Naive thymus-derived CD8-positive, alpha-beta T cell (primary cell): ENCODE measurements around the gene CACNA1G. TPM values are rescaled to one million over a fixed set of nuclear protein-coding genes. Genes with fewer than 3 reads are reported as not detected.
A peak's percentile ranks its signal among the peaks of the same experiment; 100 is the strongest.

Experiments
- ATAC-seq, 2 donors: fragments of 150-1000 bp; cut with Tn5 transposase in 1 of 2; sonication (Bioruptor Pico), chemical (Tn5 transposase) in 1 of 2; 1 replicate in 1 of 2; 2 replicates in 1 of 2; pipeline ENCODE4 v1.10.0; 2021; ENCODE audit warnings: mild to moderate bottlenecking in 2 of 2, moderate library complexity in 2 of 2
- POLR2A ChIA-PET: fragments of 350-600 bp; sonication (Branson Sonifier 250); formaldehyde crosslinking; loops from one replicate; lab custom pipeline; 2021; ENCODE audit warnings: antibody characterized with exemption; lab: Charles Lee
- DNase-seq, 10 donors: peaks; one replicate each; pipeline versions ENCODE4 v3.0.0 to v3.0.0-alpha.2; 2020 to 2022
- H3K27ac Mint-ChIP-seq, 10 donors: one replicate each; pipeline ENCODE4 v1.8.0; 2020 to 2022; ENCODE audit warnings: mild to moderate bottlenecking in 10 of 10, mixed read lengths in 10 of 10, moderate library complexity in 4 of 10, inconsistent platforms in 1 of 10
- H3K27me3 Mint-ChIP-seq, 5 donors: one replicate each; pipeline ENCODE4 v1.8.0; 2021 to 2022; ENCODE audit warnings: mixed read lengths in 5 of 5
- H3K36me3 Mint-ChIP-seq, 3 donors: one replicate each; pipeline ENCODE4 v1.8.0; 2020 to 2022; ENCODE audit warnings: mixed read lengths in 3 of 3, mild to moderate bottlenecking in 2 of 3, inconsistent platforms in 1 of 3
- H3K4me1 Mint-ChIP-seq, 4 donors: one replicate each; pipeline ENCODE4 v1.8.0; 2021 to 2022; ENCODE audit warnings: mixed read lengths in 4 of 4
- H3K4me3 Mint-ChIP-seq, 10 donors: one replicate each; pipeline ENCODE4 v1.8.0; 2020 to 2022; ENCODE audit warnings: mild to moderate bottlenecking in 10 of 10, mixed read lengths in 10 of 10, moderate library complexity in 6 of 10, inconsistent platforms in 1 of 10
- H3K9me3 Mint-ChIP-seq, 9 donors: one replicate each; pipeline ENCODE4 v1.8.0; 2020 to 2022; ENCODE audit warnings: mixed read lengths in 9 of 9, mild to moderate bottlenecking in 3 of 9, inconsistent platforms in 1 of 9, moderate library complexity in 1 of 9
- polyA plus RNA-seq, 3 donors: library from polyadenylated mRNA; unstranded; fragments of 300-500 nt; fragmentation: Illumina TruSeq; gene quantifications; one replicate each; pipeline ENCODE4 v1.2.3, GENCODE V29; 2021
- total RNA-seq, 8 experiments: library from RNA in 2 of 8; stranded (reverse) in 2 of 8; gene quantifications; one replicate each; pipeline ENCODE4 v1.2.3 and lab custom pipeline; 2021 to 2026

CACNA1G gene
- total and polyA plus RNA-seq, 5 experiments from 2014 or later: 0.05 TPM; not detected in 4

- peaks cover 14 to 56% (median 31%) of the 10 kb centered on the region in 4 donors for H3K4me1 Mint-ChIP-seq
- H3K27ac Mint-ChIP-seq: no peak overlapping the region
- peak overlapping the region in 2 of 10 donors; percentile 37 to 55 for H3K4me3 Mint-ChIP-seq
- ATAC-seq: peak in 1 of 2 donors; percentile 22
- peaks cover 25 to 87% (median 62%) of the 10 kb centered on the region in 5 donors for H3K27me3 Mint-ChIP-seq
- no peaks in the 10 kb centered on the region for H3K36me3 Mint-ChIP-seq
- POLR2A ChIA-PET: interaction anchor here (0.7 kb wide), 1 partner anchor 14 kb away, joined by 3 read pairs; no protein-coding TSS in a partner anchor
- H3K9me3 Mint-ChIP-seq: no peaks in the 10 kb centered on the region
- DNase-seq: peak in 1 of 10 donors; percentile 21
Observed at GRCh38 chr17:50563092-50563511, 2.6 kb downstream of the CACNA1G start.

- ATAC-seq (no peak), DNase-seq (peak in 1 of 10 donors; percentile 34)
- Mint-ChIP-seq H3K9me3 (no peaks in the 10 kb centered on the region), H3K27me3 (peaks cover 22 to 73% (median 55%) of the 10 kb centered on the region in 5 donors), H3K27ac (peak overlapping the region in 4 of 10 donors; percentile 18 to 76 (median 46)), H3K36me3 (no peaks in the 10 kb centered on the region), H3K4me3 (peak overlapping the region in 4 of 10 donors; percentile 10 to 63 (median 26)), H3K4me1 (peaks cover 10 to 38% (median 17%) of the 10 kb centered on the region in 4 donors)
- POLR2A ChIA-PET: no interaction called here
Observed at GRCh38 chr17:50564916-50565315, 4.4 kb downstream of the CACNA1G start.

DNA sequence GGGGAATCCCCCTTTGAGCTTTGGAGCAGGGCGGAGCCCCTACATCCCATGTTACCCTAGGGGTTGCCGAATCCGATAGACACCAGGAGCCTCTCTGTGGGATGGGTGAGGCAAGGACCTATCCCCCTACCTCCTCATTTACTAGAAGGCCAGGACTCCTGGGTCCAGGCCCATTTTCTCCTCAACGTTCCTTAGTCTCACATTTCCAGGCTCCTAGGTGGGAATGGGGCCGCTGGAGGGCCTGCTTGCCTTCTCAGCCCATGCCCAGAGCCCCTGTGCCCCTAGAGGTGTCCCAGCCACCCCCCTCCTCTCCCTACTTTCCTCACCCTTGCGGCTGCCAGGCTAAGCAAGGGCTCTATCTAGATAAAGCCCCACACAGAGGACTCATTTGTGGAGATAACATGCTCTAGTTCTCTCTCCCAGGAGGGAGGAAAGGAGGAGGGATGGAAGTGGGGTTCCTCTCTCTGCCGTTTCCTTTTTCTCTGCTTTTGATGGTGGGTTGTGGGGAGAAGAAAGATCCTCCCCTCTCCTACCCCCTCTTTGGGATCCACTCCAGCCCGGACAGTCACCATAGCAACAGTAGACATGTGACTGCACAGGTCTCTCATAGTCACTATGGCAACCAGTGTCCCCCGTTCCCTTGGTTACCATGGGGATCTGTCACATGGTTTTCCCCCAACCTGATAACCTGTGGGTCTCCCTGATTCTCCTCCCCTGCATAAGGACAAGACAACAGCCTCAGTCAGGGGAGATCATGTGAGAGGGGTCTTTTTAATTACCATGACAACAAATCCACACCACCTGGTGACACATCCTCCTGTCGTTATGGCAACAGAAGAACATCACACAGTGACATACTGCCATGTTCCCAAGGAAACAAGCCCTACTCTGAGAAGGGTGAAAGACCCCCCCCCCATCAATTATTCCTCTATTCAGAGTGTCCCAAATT, 5.2 kb downstream of the CACNA1G start:
- peak in 4 of 10 donors; percentile 30 to 48 (median 32) for DNase-seq
- Mint-ChIP-seq H3K27ac (peak overlapping the region in 7 of 10 donors; percentile 56 to 82 (median 75)), H3K36me3 (no peaks in the 10 kb centered on the region), H3K4me3 (peak overlapping the region in 4 of 10 donors; percentile 4 to 63 (median 34)), H3K27me3 (peaks cover 22 to 70% (median 56%) of the 10 kb centered on the region in 5 donors), H3K4me1 (peaks cover 9 to 33% (median 14%) of the 10 kb centered on the region in 4 donors), H3K9me3 (no peaks in the 10 kb centered on the region)
- peak; percentile 35 to 52 for ATAC-seq
- POLR2A ChIA-PET: no interaction called here

DNA sequence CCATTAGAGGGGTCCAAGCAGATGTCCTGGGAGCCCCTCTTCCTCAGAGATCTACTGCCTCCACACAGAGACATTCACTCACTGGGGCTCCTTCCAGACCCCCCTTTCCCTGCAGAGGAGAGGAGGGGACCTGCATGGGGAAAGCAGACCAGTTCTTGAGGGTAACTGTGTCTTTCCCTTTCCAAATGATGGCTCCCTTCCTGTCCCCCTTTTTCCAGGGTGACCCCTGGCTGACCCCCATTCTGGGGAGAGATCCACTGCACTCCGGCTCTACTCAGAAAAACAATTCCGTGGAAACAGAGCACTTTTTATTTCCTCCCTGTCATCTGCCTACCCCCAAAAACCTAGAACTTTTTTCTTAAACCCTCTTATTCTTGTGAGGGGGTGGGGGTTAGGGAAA, 6.4 kb downstream of the CACNA1G start:
- POLR2A ChIA-PET: no interaction called here
- peak overlapping the region in 2 of 10 donors; percentile 60 to 76 for H3K27ac Mint-ChIP-seq
- no peaks in the 10 kb centered on the region for H3K36me3 Mint-ChIP-seq
- no peak for DNase-seq
- H3K27me3 Mint-ChIP-seq: peaks cover 25 to 81% (median 63%) of the 10 kb centered on the region in 5 donors
- no peaks in the 10 kb centered on the region for H3K9me3 Mint-ChIP-seq
- peaks cover 12 to 32% (median 14%) of the 10 kb centered on the region in 4 donors for H3K4me1 Mint-ChIP-seq
- ATAC-seq: no peak
- H3K4me3 Mint-ChIP-seq: no peak overlapping the region

- Mint-ChIP-seq H3K9me3 (no peaks in the 10 kb centered on the region), H3K27me3 (peaks cover 21 to 72% (median 57%) of the 10 kb centered on the region in 5 donors), H3K36me3 (no peaks in the 10 kb centered on the region), H3K27ac (no peak overlapping the region), H3K4me3 (no peak overlapping the region), H3K4me1 (peaks cover 4 to 23% (median 7%) of the 10 kb centered on the region in 4 donors)
- ATAC-seq (no peak), DNase-seq (no peak)
- POLR2A ChIA-PET: no interaction called here
Observed at GRCh38 chr17:50568659-50569058, 8.1 kb downstream of the CACNA1G start.

GRCh38 chr17:50569592-50569991, 9.1 kb downstream of the CACNA1G start:
- Mint-ChIP-seq H3K36me3 (no peaks in the 10 kb centered on the region), H3K27me3 (peaks cover 18 to 63% (median 48%) of the 10 kb centered on the region in 5 donors), H3K4me3 (no peak overlapping the region), H3K4me1 (peaks cover 4 to 17% (median 7%) of the 10 kb centered on the region in 4 donors), H3K9me3 (no peaks in the 10 kb centered on the region), H3K27ac (no peak overlapping the region)
- POLR2A ChIA-PET: interaction anchor here (0.7 kb wide), 1 partner anchor 1504 kb away, joined by 3 read pairs; no protein-coding TSS in a partner anchor
- no peak for DNase-seq
- no peak for ATAC-seq

GRCh38 chr17:50570032-50570431, 9.5 kb downstream of the CACNA1G start:
- H3K4me1 Mint-ChIP-seq: peaks cover 4 to 12% (median 6%) of the 10 kb centered on the region in 4 donors
- DNase-seq (no peak), ATAC-seq (no peak)
- no peak overlapping the region for H3K27ac Mint-ChIP-seq
- no peaks in the 10 kb centered on the region for H3K9me3 Mint-ChIP-seq
- H3K4me3 Mint-ChIP-seq: no peak overlapping the region
- POLR2A ChIA-PET: interaction anchor here (0.7 kb wide), 1 partner anchor 1505 kb away, joined by 3 read pairs; no protein-coding TSS in a partner anchor
- H3K36me3 Mint-ChIP-seq: no peaks in the 10 kb centered on the region
- peaks cover 16 to 59% (median 44%) of the 10 kb centered on the region in 5 donors for H3K27me3 Mint-ChIP-seq

- POLR2A ChIA-PET: interaction anchor here (0.6 to 0.7 kb wide), 2 partner anchors 14 to 1505 kb away, joined by 3 read pairs; no protein-coding TSS in a partner anchor
- no peaks in the 10 kb centered on the region for H3K36me3 Mint-ChIP-seq
- DNase-seq: no peak
- no peaks in the 10 kb centered on the region for H3K9me3 Mint-ChIP-seq
- peaks cover 15 to 54% (median 40%) of the 10 kb centered on the region in 5 donors for H3K27me3 Mint-ChIP-seq
- no peak overlapping the region for H3K4me3 Mint-ChIP-seq
- peaks cover 4 to 7% (median 5%) of the 10 kb centered on the region in 4 donors for H3K4me1 Mint-ChIP-seq
- no peak for ATAC-seq
- H3K27ac Mint-ChIP-seq: no peak overlapping the region
Observed at GRCh38 chr17:50570528-50570927, 10.0 kb downstream of the CACNA1G start.

GRCh38 chr17:50571681-50572080, 11.2 kb downstream of the CACNA1G start:
- ATAC-seq: no peak

GRCh38 chr17:50572541-50572940, 12.0 kb downstream of the CACNA1G start:
- no peak for ATAC-seq
- no peaks in the 10 kb centered on the region for H3K9me3 Mint-ChIP-seq
- no peak for DNase-seq
- POLR2A ChIA-PET: interaction anchor here (1.2 kb wide), 1 partner anchor 11 kb away, joined by 3 read pairs; no protein-coding TSS in a partner anchor
- H3K4me1 Mint-ChIP-seq: peaks cover 0 to 4% (median 0%) of the 10 kb centered on the region in 4 donors
- peaks cover 7 to 39% (median 24%) of the 10 kb centered on the region in 5 donors for H3K27me3 Mint-ChIP-seq
- H3K27ac Mint-ChIP-seq: no peak overlapping the region
- no peak overlapping the region for H3K4me3 Mint-ChIP-seq
- H3K36me3 Mint-ChIP-seq: no peaks in the 10 kb centered on the region

More at GRCh38 chr17:50571681-50572080, 11.2 kb downstream of the CACNA1G start:
- no peak overlapping the region for H3K4me3 Mint-ChIP-seq
- H3K4me1 Mint-ChIP-seq: peaks cover 0 to 4% (median 0%) of the 10 kb centered on the region in 4 donors
- DNase-seq: no peak
- POLR2A ChIA-PET: interaction anchor here (1.2 kb wide), 1 partner anchor 10 kb away, joined by 3 read pairs; no protein-coding TSS in a partner anchor
- H3K27ac Mint-ChIP-seq: no peak overlapping the region
- H3K27me3 Mint-ChIP-seq: peaks cover 10 to 42% (median 29%) of the 10 kb centered on the region in 5 donors
- no peaks in the 10 kb centered on the region for H3K9me3 Mint-ChIP-seq
- H3K36me3 Mint-ChIP-seq: no peaks in the 10 kb centered on the region

GRCh38 chr17:50573866-50574611, 13.5 kb downstream of the CACNA1G start:
- Mint-ChIP-seq H3K27ac (no peak overlapping the region), H3K27me3 (peaks cover 6 to 45% (median 19%) of the 10 kb centered on the region in 5 donors), H3K36me3 (no peaks in the 10 kb centered on the region), H3K9me3 (no peaks in the 10 kb centered on the region), H3K4me1 (peaks cover 0 to 4% (median 0%) of the 10 kb centered on the region in 4 donors), H3K4me3 (no peak overlapping the region)
- DNase-seq: no peak
- no peak for ATAC-seq
- POLR2A ChIA-PET: no interaction called here
